ENCODE data around the gene TAF8.

TAF8 gene

DNA sequence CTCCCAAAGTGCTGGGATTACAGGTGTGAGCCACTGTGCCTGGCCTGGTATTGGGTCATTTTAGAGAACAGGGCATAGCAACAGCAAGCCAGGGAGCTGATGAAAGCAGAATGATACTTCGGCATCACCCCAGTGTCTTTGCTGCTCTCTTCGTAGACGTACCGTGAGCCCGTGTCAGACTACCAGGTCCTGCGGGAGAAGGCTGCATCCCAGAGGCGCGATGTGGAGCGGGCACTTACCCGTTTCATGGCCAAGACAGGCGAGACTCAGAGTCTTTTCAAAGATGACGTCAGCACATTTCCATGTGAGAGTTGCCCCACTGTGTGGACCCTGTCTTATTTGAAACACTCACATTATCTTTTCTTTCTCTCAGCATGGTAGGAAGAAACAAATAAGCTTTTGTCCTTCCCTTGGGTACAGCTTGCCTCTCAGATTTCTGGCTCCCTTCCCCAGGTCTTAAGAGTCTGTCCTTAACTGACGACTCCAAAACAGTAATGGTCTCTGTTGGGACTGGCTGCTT lies 15.9 kb downstream of the TAF8 start:
- no peak for DNase-seq

DNA sequence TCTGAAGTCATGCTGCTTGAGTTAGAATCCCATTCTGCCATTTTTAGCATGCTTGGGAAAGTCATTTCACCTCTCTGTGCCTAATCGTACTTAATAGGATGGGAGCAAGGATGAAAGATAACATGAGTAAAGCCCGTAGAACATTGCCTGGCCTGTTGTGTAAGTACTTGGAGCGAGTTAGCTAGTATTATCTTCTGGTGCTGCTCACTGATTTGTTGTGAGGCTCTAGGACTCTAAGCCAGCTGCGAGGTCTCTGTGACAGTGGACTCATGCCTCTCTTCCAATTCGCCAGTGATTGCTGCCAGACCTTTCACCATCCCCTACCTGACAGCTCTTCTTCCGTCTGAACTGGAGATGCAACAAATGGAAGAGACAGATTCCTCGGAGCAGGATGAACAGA lies 17.8 kb downstream of the TAF8 start:
- DNase-seq, result no peak

- no peak for DNase-seq
Measured at GRCh38 chr6:42068872-42069522, 18.7 kb downstream of the TAF8 start.

- DNase-seq, result no peak
Measured at GRCh38 chr6:42071881-42072583, 21.7 kb downstream of the TAF8 start.

DNA sequence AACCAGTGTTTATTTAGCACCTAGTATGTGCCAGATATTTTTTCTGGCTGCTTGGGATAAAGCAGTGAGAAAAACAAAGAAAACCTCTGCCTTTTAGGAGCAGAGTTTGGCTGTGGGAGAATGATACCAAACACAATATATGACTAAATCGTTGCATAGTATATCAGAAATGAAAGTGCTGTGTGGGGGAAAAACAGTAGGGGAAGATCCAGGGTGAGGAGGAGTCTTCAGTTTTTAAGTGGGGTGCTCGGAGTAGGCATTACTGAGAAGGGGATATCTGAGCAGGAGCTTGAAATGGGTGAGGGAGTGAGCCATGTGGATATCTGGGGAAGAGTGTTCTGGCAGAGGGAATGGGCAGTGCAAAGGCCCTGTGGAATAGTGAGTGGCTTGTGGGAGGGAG lies 23.0 kb downstream of the TAF8 start:
- DNase-seq, result no peak

DNA sequence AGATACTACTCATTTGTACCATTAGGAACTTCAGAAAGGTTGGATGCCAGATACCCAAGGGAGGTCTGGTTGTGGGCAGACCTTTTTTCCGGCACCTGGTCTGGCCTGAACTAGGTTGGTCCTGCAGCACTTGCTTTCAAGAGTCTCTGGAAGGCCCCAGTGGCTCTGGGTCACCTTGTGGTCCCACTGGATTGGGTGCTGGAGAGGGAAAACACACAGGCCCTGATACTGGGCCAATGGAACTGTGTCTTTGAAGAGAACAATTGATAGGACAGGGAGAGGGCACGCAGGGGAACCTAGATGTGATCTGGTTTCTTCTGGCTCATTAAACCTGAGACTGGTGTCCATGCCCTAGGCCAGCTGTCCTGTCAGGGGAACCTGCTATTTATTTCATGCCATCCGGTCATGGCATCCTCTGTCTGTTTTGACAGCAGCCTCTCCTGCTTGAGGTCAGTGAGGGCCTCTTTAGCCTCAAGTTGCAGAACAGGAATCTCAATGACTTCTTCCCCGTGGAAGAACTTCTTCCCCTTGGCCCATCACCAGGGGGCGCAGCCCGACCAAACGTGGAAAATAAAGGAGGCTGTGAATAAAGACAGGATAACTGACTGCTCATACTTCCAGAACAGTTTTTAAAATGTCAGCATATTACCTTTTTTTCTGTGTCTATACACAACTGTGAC lies 25.0 kb downstream of the TAF8 start:
- DNase-seq, result peak; percentile 7

DNA sequence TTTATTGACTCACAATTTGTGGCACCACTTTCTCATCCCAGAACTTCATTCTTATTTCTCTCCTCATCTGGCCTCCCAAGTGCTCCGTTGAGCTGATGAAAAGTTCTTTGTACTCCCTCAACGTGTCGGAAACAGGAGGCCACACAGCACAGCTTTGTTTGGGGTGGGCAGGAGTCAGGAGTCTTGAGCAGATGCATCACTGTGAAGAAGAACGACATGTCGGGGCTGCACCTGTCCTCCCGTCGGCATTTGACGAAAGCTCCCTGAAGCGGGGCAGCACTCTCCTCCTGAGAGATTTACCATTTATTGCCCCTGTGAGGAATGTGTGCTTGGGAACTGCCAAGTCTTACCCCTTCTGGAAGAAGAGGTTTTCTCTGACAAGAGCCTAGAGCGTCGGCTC lies 28.1 kb downstream of the TAF8 start:
- DNase-seq, result no peak

DNA sequence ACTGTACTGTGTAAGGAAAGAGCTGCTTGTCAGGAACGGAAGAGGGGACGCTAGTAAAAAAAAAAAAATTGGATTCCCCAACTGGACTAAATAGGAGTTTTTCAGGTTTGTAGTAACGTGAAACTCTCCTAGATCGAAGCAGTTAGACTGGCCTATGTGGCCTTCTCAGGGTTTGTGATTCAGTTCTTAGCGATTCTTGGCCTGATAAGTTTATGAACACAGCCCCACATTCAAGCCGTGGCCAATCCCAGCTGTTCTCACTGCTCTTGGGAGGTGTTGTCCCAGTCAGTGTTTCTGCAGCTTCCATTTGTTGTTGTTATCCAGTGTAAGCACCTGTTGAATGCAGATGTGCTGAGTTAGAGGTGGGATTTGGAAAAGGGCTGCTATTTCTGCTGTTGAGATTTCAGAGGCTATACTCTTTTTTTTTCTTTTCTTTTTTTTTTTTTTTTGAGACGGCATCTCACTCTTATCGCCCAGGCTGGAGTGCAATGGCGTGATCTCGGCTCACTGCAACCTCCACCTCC lies 29.7 kb downstream of the TAF8 start:
- no peak for DNase-seq

GRCh38 chr6:42083530-42083929 lies 33.2 kb downstream of the TAF8 start:
- DNase-seq, result no peak

GRCh38 chr6:42084889-42085288 lies 34.6 kb downstream of the TAF8 start:
- no peak for DNase-seq

GRCh38 chr6:42086046-42087035 lies 36.0 kb downstream of the TAF8 start:
- no peak for DNase-seq

- no peak for DNase-seq
Measured at GRCh38 chr6:42088101-42088591, 37.8 kb downstream of the TAF8 start.

DNA sequence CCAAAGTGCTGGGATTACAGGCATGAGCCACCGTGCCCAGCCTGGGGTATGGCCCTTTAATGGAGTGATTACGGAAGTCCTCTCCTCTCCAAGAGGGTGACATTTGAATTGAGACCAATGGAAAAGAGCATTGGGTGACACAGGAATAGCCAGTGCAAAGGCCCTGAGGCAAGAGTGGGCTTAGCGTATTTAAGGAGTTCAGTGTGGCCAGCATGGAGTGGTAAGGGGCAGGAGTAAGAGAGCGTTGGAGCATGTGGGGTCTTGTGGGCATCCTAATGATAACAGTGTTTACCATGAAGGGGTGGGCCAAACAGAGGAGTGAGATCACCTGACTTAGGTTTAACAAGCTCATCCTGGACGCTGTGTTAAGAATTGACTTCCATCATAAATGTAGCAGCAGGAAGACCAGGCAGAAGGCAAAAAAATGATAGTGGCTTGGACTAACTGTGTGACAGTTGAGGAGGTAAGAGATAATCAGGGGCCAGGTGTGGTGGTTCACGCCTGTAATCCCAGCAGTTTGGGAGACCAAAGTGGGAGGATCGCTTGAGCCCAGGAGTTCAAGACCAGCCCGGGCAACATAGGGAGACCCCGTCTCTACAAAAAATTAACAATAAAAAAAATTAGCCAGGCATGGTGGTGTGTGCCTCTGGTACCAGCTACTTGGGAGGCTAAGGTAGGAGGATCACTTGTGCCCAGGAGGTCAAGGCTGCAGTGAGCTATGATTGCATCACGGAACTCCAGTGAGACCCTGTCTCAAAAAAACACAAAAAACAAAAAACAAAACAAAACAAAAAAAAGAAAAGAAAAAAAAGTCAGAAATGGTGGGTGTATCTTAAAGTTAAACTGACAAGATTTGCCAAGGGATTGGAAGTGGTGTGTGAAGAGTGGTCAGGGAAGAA lies 40.7 kb downstream of the TAF8 start:
- DNase-seq, result no peak

DNA sequence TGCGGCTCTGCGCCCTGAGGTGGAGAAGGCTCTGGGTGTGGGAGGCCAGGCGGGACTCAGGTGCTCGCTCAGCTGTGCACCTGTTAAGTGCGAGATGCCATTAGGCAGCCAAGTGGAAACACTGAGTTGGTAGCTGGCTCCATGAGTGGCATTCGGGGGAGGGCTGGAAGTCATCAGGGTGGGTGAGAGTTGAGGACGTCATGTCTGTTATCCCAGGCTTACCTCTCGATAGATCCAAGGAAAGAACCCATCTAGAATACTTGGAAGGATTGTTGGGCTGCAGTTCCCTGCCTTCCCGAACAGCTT lies 41.3 kb downstream of the TAF8 start:
- DNase-seq, result no peak

GRCh38 chr6:42093582-42094329 lies 43.4 kb downstream of the TAF8 start:
- DNase-seq, result no peak

DNA sequence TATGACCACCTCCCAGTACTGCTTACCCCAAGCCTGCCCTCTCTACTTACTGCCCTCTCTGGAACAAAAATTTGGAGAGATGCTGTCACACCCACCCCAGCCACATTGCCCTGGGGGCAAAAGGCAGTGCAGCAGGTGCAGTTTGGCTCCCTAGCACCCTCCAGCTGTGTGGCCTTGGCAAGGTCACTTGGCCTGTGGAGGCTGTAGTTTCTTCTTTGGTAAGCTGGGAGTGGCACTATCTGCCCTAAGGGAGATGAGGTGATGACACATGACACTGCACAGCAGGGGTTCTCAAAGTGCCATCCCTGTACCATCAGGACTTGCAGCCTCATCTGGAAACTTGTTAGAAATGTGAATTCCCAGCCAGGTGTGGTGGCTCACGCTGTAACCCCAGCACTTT lies 44.8 kb downstream of the TAF8 start:
- no peak for DNase-seq

DNA sequence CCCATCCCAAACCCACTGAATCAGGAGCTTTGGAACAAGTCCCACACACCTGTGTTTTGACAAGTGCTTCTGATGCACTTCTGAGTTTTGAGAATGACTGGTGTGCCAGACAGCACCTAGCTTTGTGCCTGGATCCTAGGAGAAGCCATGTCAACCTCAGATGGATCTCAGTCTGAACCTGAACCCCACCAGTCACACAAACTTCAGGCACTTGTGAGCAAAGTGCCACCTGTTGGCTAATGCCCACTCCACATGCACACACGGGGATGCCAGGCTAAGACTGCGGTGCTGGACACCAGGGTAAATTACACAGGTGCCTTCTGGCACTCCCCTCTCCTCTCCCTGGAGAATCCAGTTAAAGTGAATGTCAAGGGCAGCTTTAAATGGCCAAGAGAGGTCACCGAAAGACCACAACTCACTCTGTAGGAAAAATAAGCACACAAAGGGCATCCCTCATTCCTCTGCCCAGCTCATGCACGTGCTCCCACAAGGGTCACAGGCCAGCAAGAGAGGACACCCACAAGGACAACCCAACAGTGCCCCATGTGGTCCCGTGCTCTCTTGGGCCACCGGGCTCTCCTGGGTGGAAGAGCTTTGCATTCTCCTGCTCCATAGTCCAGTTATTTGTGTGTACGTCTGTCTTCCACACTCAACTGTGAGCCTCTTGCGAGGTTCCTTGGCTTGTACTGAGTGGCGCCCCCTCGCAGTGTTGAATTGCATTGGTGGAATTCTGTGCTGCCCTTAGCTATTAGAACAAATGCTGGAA lies 45.6 kb downstream of the TAF8 start:
- DNase-seq, result no peak

DNA sequence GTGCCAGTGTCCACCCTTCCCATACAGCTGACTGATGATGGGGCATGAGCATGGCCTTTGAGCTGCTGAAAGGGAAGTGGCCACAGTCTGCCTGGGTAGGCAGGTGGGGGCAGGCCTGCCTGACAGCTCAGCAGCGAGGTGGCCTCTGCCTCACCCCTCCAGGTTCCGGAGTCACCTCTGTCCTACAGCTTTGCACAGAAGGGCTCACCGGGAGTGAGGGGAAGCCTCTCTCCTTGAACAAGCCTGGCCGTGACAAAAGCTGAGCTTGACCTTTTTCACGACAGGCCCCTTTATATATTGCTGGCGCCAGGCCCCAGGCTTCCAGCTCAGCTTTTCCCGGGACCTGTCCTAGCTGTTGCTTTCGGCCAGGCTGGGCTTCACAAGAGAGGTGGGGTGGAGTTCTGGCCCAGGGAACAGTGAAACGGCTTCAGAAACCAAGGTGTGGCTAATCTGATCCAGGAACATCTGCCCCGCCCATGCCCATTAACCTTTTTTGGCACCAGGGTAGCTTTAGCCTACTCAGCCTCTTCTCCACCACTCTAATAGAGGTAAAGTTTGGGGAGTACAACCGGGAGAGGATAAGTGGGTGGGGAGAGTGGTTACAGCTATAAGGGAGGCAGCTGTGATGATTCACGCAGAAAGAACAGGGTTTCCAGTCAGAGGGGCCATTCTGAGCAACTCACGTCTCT lies 49.2 kb downstream of the TAF8 start:
- DNase-seq, result no peak
